ENCODE measurements around the gene NAB2. TPM values are rescaled to one million over a fixed set of nuclear protein-coding genes. Genes with fewer than 3 reads are reported as not detected.

Gene NAB2
- total and polyA plus RNA-seq, 2 of the 8 experiments (the other 6 are each of a cell fraction or from before 2014, with no cell fraction given): 20.9 to 23.5 TPM

DNA sequence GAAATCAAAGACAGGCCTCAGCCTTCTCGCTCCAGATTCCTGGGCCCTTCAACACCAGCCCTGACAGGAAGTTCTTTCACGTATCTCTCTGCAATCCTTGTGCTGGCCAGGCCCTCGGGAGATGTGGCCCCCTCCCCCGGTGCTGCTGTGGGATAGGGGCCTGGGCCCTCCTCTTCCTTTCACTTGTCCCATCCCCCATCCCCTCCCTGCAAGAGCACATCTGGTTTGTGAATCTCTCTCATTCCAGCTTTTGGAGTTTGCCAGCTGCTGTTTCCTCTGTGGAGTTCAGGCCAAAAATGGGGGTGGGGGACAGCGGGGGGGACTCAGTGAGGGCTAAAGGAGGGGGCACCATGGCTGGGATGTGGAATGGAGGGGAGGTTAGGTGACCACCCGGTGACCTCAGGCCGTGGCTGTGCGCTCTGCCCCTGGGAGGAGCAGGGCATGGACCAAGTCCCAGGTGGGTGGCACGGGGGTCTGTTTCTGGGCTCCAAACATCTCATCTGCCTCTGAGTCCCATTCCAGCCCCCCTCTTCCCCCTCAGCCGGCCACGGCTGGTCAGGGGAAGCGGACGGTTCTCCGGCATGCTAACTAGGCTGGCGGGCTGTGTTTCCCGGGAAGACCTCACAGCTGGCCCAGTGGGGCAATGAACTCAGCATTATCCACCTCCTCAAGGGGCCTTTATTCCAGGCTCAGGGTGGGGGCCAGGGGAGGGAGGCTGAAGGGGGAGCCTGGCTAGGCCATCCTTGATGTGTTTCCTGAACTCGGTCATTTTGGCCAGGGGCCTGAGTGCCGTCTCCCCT lies 46.8 kb downstream of the NAB2 start (continued):
- TF ChIP-seq EZH2 (IDR thresholded peaks at IDR 0.05; ENCODE audit: low read depth, low read length, severe bottlenecking) (no peak), RFX5 (IDR thresholded peaks at IDR 0.05; ENCODE audit: borderline replicate concordance, low read depth, low read length) (no peak), JUN (IDR thresholded peaks at IDR 0.05; ENCODE audit: low read depth, low read length) (no peak), RXRA (IDR thresholded peaks at IDR 0.05; ENCODE audit: insufficient read depth, low read depth, low read length) (no peak), SIN3A (conservative IDR thresholded peaks at IDR 0.05 in 1 of 2, IDR thresholded peaks at IDR 0.05 in 1 of 2; ENCODE audit: low read depth in 1 of 2, low read length in 2 of 2) (peak in 1 of 2 experiments; percentile 77; a peak in 2 of 4 replicates), SP1 (IDR thresholded peaks at IDR 0.05; ENCODE audit: low read depth, low read length) (no peak)
- TF ChIP-seq, protein P1, sequence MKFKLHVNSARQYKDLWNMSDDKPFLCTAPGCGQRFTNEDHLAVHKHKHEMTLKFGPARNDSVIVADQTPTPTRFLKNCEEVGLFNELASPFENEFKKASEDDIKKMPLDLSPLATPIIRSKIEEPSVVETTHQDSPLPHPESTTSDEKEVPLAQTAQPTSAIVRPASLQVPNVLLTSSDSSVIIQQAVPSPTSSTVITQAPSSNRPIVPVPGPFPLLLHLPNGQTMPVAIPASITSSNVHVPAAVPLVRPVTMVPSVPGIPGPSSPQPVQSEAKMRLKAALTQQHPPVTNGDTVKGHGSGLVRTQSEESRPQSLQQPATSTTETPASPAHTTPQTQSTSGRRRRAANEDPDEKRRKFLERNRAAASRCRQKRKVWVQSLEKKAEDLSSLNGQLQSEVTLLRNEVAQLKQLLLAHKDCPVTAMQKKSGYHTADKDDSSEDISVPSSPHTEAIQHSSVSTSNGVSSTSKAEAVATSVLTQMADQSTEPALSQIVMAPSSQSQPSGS (IDR thresholded peaks at IDR 0.05; ENCODE audit: low read length): no peak
